HT-29 (cell line): ENCODE data around the gene KLHDC8A. TPM values are rescaled to one million over a fixed set of nuclear protein-coding genes. Genes with fewer than 3 reads are reported as not detected.

Experiments
- DNase-seq: peaks from one replicate; pipeline ENCODE4 v3.0.0-alpha.2; 2015; ENCODE audit warnings: low spot score
- total RNA-seq: library from RNA; depleted of rRNA; stranded (reverse); fragments of >200 nt; shearing (Covaris generic); gene quantifications from 2 replicates; pipeline ENCODE4 v1.2.3, GENCODE V29; 2014

The KLHDC8A gene
- total RNA-seq, 1 experiment from 2014 or later, result not detected

GRCh38 chr1:205319081-205320018 lies 37.4 kb downstream of the KLHDC8A start:
- peak; percentile 85 for DNase-seq

GRCh38 chr1:205318231-205318991 lies 38.3 kb downstream of the KLHDC8A start:
- peak; percentile 58 for DNase-seq

- DNase-seq, result peak; percentile 97
These were observed 39.3 kb downstream of the KLHDC8A start for GRCh38 chr1:205317311-205317917.

GRCh38 chr1:205316161-205316566 lies 40.6 kb downstream of the KLHDC8A start:
- DNase-seq, result no peak

- DNase-seq, result no peak
These were observed 41.6 kb downstream of the KLHDC8A start for GRCh38 chr1:205315008-205315618.

- no peak for DNase-seq
These were observed 43.0 kb downstream of the KLHDC8A start for GRCh38 chr1:205313563-205314308.

GRCh38 chr1:205312866-205313562 lies 43.7 kb downstream of the KLHDC8A start:
- no peak for DNase-seq

GRCh38 chr1:205310976-205311704 lies 45.6 kb downstream of the KLHDC8A start:
- DNase-seq, result no peak

- DNase-seq, result no peak
These were observed 47.0 kb downstream of the KLHDC8A start for GRCh38 chr1:205309741-205310140.

GRCh38 chr1:205306929-205307566 lies 49.7 kb downstream of the KLHDC8A start:
- DNase-seq, result peak; percentile 37

GRCh38 chr1:205304695-205305070 lies 52.0 kb downstream of the KLHDC8A start:
- no peak for DNase-seq

- no peak for DNase-seq
These were observed 52.6 kb downstream of the KLHDC8A start for GRCh38 chr1:205304046-205304694.

GRCh38 chr1:205303247-205303888 lies 53.4 kb downstream of the KLHDC8A start:
- no peak for DNase-seq

GRCh38 chr1:205301842-205302588 lies 54.7 kb downstream of the KLHDC8A start:
- DNase-seq, result no peak

GRCh38 chr1:205301205-205301821 lies 55.4 kb downstream of the KLHDC8A start:
- DNase-seq, result peak; percentile 27

GRCh38 chr1:205300149-205300548 lies 56.6 kb downstream of the KLHDC8A start:
- no peak for DNase-seq
